Panc1 (cell line): ENCODE measurements around the gene PISD. TPM values are rescaled to one million over a fixed set of nuclear protein-coding genes. Genes with fewer than 3 reads are reported as not detected.

Source experiments
- ATAC-seq: fragments of 200-7000 bp; cut with Tn5 transposase; 2 replicates; pipeline ENCODE4 v1.9.1; 2020; ENCODE audit warnings: mild to moderate bottlenecking, moderate library complexity
- BruUV-seq: library from RNA; stranded (reverse); fragments of 400-500 nt; replicated peaks from 2 replicates; lab custom pipeline; 2021; lab: Mats Ljungman, UMichigan
- CTCF ChIA-PET: fragments of 300-600 bp; sonication (Branson Sonifier 250); formaldehyde crosslinking; loops from one replicate; lab custom pipeline; 2022; ENCODE audit warnings: antibody characterized with exemption; lab: Charles Lee
- POLR2A ChIA-PET: fragments of 300-600 bp; sonication (Branson Sonifier 250); formaldehyde crosslinking; loops from one replicate; lab custom pipeline; 2022; ENCODE audit warnings: antibody characterized with exemption; lab: Charles Lee
- DNase-seq: peaks from one replicate; pipeline ENCODE4 v3.0.0-alpha.2; 2010; ENCODE audit warnings: low read depth, low spot score
- H3K27ac ChIP-seq: 2 replicates; pipeline ENCODE4 v1.5.1; 2011; ENCODE audit warnings: mild to moderate bottlenecking, low read length, inconsistent platforms
- H3K27me3 ChIP-seq: fragments of 200-500 bp; sonication (Bioruptor generic); 2 replicates; pipeline ENCODE4 v1.6.0; 2014; ENCODE audit warnings: low read length, inconsistent platforms; ENCODE audit not compliant: control insufficient read depth, insufficient read depth
- H3K36me3 ChIP-seq: fragments of 200-500 bp; sonication (Bioruptor generic); 2 replicates; pipeline ENCODE4 v1.5.1; 2014; ENCODE audit warnings: inconsistent platforms, mild to moderate bottlenecking, low read length, moderate library complexity; ENCODE audit not compliant: control insufficient read depth, insufficient read depth
- H3K4me1 ChIP-seq: 2 replicates; pipeline ENCODE4 v1.5.1; 2011; ENCODE audit warnings: inconsistent platforms, mild to moderate bottlenecking, low read length, moderate library complexity; ENCODE audit not compliant: control insufficient read depth, insufficient read depth
- H3K4me3 ChIP-seq, 2 experiments: 2 replicates each; pipeline ENCODE4 v1.5.1; 2011 to 2012; ENCODE audit warnings: low read depth in 2 of 2, low read length in 2 of 2, mild to moderate bottlenecking in 2 of 2, inconsistent platforms in 1 of 2, moderate library complexity in 1 of 2
- H3K9me3 ChIP-seq: fragments of 200-500 bp; sonication (Bioruptor generic); 2 replicates; pipeline ENCODE4 v1.5.1; 2014; ENCODE audit warnings: low read depth, mild to moderate bottlenecking, inconsistent platforms, low read length, moderate library complexity; ENCODE audit not compliant: control insufficient read depth, insufficient read depth
- CTCF ChIP-seq: fragments of 450-650 bp; IDR thresholded peaks from 2 replicates; pipeline ENCODE4 v1.5.1; 2017; ENCODE audit warnings: mild to moderate bottlenecking
- POLR2AphosphoS5 ChIP-seq: IDR thresholded peaks from 2 replicates; pipeline ENCODE4 v1.6.1; 2012; ENCODE audit warnings: mild to moderate bottlenecking, low read depth, low read length, moderate library complexity
- REST ChIP-seq, 2 experiments: IDR thresholded peaks; 2 replicates each; pipeline ENCODE4 v1.6.1; 2011 to 2012; ENCODE audit warnings: low read depth in 2 of 2, control low read depth in 1 of 2, low read length in 1 of 2, mild to moderate bottlenecking in 1 of 2, moderate library complexity in 1 of 2; ENCODE audit not compliant: insufficient read depth in 1 of 2
- SIN3A ChIP-seq: IDR thresholded peaks from 2 replicates; pipeline ENCODE4 v1.6.1; 2012; ENCODE audit warnings: low read depth, mild to moderate bottlenecking, low read length, moderate library complexity, borderline replicate concordance; ENCODE audit not compliant: insufficient read depth
- TCF7L2 ChIP-seq: IDR thresholded peaks from 2 replicates; pipeline ENCODE4 v1.6.1; 2011; ENCODE audit warnings: mild to moderate bottlenecking, low read depth, low read length, inconsistent platforms
- in situ Hi-C: cut with HindIII; loops from 2 replicates; pipeline ENCODE4 v1.10.0; 2016; ENCODE audit warnings: low sequenced_read_pairs, low pct_unique_long_range_greater_than_20kb
- intact Hi-C: fragments of 100-400 bp; cut with micrococcal nuclease; formaldehyde crosslinking; loops from one replicate; pipeline ENCODE4 v1.10.0; 2022; ENCODE audit not compliant: unreplicated experiment
- total RNA-seq: library from RNA; stranded (reverse); gene quantifications from one replicate; pipeline ENCODE4 v1.2.1, GENCODE V29; 2021; ENCODE audit not compliant: unreplicated experiment

The PISD gene
- total RNA-seq, 1 experiment from 2014 or later, result 33.8 TPM

GRCh38 chr22:31618057-31618456 lies 44.0 kb downstream of the PISD start:
- in situ Hi-C loops (no loop called here), intact Hi-C loops (no loop called here)
- no peak overlapping the region for H3K4me3 ChIP-seq
- POLR2A ChIA-PET, result no interaction called here
- CTCF ChIA-PET, result no interaction called here
- no peak for DNase-seq
- no peak for ATAC-seq
- no peaks in the 10 kb centered on the region for H3K9me3 ChIP-seq
- BruUV-seq, result no TSS peak
- no peak for TF ChIP-seq SIN3A
- TF ChIP-seq REST (IDR thresholded peaks at IDR 0.05; ENCODE audit: insufficient read depth in 1 of 2, low read depth in 2 of 2, low read length in 1 of 2), result no peak
- TF ChIP-seq TCF7L2, result no peak
- TF ChIP-seq POLR2AphosphoS5, result no peak
- TF ChIP-seq CTCF, result no peak
- no peaks in the 10 kb centered on the region for H3K4me1 ChIP-seq
- no peak overlapping the region for H3K27ac ChIP-seq
- no peaks in the 10 kb centered on the region for H3K27me3 ChIP-seq
- no peaks in the 10 kb centered on the region for H3K36me3 ChIP-seq

- peak; percentile 9; the same call in 1 of the 2 replicates for ATAC-seq
- H3K27ac ChIP-seq, result no peak overlapping the region
- BruUV-seq, result no TSS peak
- no peaks in the 10 kb centered on the region for H3K4me1 ChIP-seq
- ChIA-PET CTCF (no interaction called here), POLR2A (interaction anchor here (0.5 kb wide), 1 partner anchor 23 kb away, joined by 4 read pairs; no protein-coding TSS in a partner anchor)
- H3K36me3 ChIP-seq, result no peaks in the 10 kb centered on the region
- no peaks in the 10 kb centered on the region for H3K9me3 ChIP-seq
- no peak for DNase-seq
- no peaks in the 10 kb centered on the region for H3K27me3 ChIP-seq
- intact Hi-C loops, result no loop called here
- no peak for TF ChIP-seq POLR2AphosphoS5
- no peak for TF ChIP-seq REST (IDR thresholded peaks at IDR 0.05; ENCODE audit: insufficient read depth in 1 of 2, low read depth in 2 of 2, low read length in 1 of 2)
- no peak for TF ChIP-seq SIN3A
- no peak for TF ChIP-seq CTCF
- no peak for TF ChIP-seq TCF7L2
- no peak overlapping the region for H3K4me3 ChIP-seq
- in situ Hi-C loops, result no loop called here
Measured at GRCh38 chr22:31616315-31616980, 45.6 kb downstream of the PISD start.
